Hematopoietic multipotent progenitor cell treated with erythropoietin and hydrocortisone succinate and interleukin-3 and kit ligand, for 17 days (in vitro differentiated cells): ENCODE data around the gene SLC25A11.

ENCODE experiments used
- DNase-seq: peaks from one replicate; pipeline ENCODE4 v3.0.0-alpha.2; 2015; ENCODE audit warnings: low spot score

The SLC25A11 gene

GRCh38 chr17:4966844-4967538 lies 27.1 kb upstream of the SLC25A11 start:
- peak; percentile 97 for DNase-seq

- no peak for DNase-seq
These were observed 25.6 kb upstream of the SLC25A11 start for GRCh38 chr17:4965311-4965986.

- DNase-seq = no peak
These were observed 20.6 kb upstream of the SLC25A11 start for GRCh38 chr17:4960279-4960922.

GRCh38 chr17:4959261-4959965 lies 19.6 kb upstream of the SLC25A11 start:
- DNase-seq = no peak

GRCh38 chr17:4958102-4958501 lies 18.3 kb upstream of the SLC25A11 start:
- DNase-seq = no peak

- DNase-seq = peak; percentile 75
These were observed 16.7 kb upstream of the SLC25A11 start for GRCh38 chr17:4956493-4957061.

- no peak for DNase-seq
These were observed 15.2 kb upstream of the SLC25A11 start for GRCh38 chr17:4955091-4955490.

- no peak for DNase-seq
These were observed 13.7 kb upstream of the SLC25A11 start for GRCh38 chr17:4953451-4953961.

GRCh38 chr17:4951486-4951885 lies 11.6 kb upstream of the SLC25A11 start:
- DNase-seq = no peak

GRCh38 chr17:4950746-4951204 lies 10.9 kb upstream of the SLC25A11 start, which contains the start of gene ENO3:
Gene ENO3, plus strand, starts transcription at chr17:4951119. Its CDS starts 711 bp downstream, at chr17:4951830.
- no peak for DNase-seq

- peak; percentile 54 for DNase-seq
These were observed 10.4 kb upstream of the SLC25A11 start for GRCh38 chr17:4950075-4950745.

GRCh38 chr17:4949321-4950074 lies 9.7 kb upstream of the SLC25A11 start:
- DNase-seq = peak; percentile 73

GRCh38 chr17:4948931-4949320 lies 9.1 kb upstream of the SLC25A11 start:
- peak; percentile 60 for DNase-seq

GRCh38 chr17:4948166-4948930 lies 8.5 kb upstream of the SLC25A11 start, which contains the start of gene PFN1:
Gene PFN1, minus strand, starts transcription at chr17:4948530. Its CDS starts 136 bp downstream, at chr17:4948394.
- DNase-seq = peak; percentile 78

- peak; percentile 63 for DNase-seq
These were observed 7.7 kb upstream of the SLC25A11 start for GRCh38 chr17:4947411-4948165.

- no peak for DNase-seq
These were observed 7.2 kb upstream of the SLC25A11 start for GRCh38 chr17:4947010-4947410.

- DNase-seq = no peak
These were observed 6.6 kb upstream of the SLC25A11 start for GRCh38 chr17:4946312-4946976.

- DNase-seq = no peak
These were observed 6.1 kb upstream of the SLC25A11 start for GRCh38 chr17:4945944-4946280.
